ENCODE measurements around the gene CYTH1.

GRCh38 chr17:78724544-78724943 is 57.5 kb downstream of the CYTH1 start:
- TF ChIP-seq, protein P1, sequence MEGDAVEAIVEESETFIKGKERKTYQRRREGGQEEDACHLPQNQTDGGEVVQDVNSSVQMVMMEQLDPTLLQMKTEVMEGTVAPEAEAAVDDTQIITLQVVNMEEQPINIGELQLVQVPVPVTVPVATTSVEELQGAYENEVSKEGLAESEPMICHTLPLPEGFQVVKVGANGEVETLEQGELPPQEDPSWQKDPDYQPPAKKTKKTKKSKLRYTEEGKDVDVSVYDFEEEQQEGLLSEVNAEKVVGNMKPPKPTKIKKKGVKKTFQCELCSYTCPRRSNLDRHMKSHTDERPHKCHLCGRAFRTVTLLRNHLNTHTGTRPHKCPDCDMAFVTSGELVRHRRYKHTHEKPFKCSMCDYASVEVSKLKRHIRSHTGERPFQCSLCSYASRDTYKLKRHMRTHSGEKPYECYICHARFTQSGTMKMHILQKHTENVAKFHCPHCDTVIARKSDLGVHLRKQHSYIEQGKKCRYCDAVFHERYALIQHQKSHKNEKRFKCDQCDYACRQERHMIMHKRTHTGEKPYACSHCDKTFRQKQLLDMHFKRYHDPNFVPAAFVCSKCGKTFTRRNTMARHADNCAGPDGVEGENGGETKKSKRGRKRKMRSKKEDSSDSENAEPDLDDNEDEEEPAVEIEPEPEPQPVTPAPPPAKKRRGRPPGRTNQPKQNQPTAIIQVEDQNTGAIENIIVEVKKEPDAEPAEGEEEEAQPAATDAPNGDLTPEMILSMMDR (IDR thresholded peaks at IDR 0.05) = no peak
- TF ChIP-seq POLR2A (IDR thresholded peaks at IDR 0.05) = no peak

Measured in Peyer's patch (tissue), 4 donors.